Measurements from ENCODE around the gene EPPIN. TPM values are rescaled to one million over a fixed set of nuclear protein-coding genes. Genes with fewer than 3 reads are reported as not detected.

EPPIN gene
- total RNA-seq, 1 donor from 2014 or later: not detected

DNA sequence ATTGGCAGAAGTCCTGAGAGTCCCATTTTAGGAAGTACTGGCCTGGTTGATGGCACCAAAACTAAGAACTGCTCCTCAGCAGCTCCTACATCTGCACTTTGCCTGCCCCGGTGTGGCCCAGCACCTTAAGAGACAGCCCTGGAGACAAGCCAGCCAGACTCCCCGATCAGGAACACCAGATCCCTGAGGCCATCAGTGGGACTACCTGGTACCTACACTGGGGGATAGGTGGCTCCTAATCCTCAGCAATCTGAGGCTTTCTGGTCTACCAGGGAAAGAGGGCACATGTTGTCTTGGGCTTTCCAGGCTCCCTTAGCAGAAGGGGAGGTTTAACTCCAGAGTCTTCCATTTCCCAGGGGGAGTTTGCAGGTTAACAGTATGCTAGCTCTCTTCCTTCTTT is 7.8 kb downstream of the EPPIN start, which contains the start of gene WFDC6:
WFDC6 (minus strand) TSS at position 101 of the 400 bp plus-strand sequence; CDS start at position 26, 75 bp downstream.
- intact Hi-C loops (cut with micrococcal nuclease): no loop called here

DNA sequence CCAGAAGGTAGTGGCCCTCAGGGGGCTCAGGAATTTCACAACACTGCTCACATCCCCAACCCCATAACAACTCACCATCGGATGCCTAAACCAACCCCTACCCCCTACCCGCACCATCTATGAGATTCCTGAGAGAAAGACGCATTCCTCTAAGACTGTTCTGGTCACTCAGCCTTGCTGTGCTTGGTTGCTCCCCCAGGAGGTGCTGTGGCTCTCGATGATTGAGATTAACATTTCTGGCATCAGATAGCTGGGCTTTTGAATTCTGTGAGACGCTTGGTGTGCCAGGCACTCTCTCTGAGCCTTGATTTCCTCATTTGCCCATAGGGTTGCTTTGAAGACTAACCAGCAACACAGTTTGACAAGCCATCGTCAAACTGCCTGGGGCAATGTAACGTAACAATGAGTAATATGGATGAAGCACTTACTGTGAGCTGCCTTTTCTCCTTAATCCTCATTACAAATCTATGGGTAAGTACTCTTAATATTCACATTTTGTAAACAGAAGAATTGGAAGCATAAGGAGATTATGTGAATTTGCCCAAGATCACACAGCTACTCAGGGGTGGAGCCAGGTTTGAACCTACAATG is 8.9 kb downstream of the EPPIN start:
- intact Hi-C loops (cut with micrococcal nuclease): no loop called here

DNA sequence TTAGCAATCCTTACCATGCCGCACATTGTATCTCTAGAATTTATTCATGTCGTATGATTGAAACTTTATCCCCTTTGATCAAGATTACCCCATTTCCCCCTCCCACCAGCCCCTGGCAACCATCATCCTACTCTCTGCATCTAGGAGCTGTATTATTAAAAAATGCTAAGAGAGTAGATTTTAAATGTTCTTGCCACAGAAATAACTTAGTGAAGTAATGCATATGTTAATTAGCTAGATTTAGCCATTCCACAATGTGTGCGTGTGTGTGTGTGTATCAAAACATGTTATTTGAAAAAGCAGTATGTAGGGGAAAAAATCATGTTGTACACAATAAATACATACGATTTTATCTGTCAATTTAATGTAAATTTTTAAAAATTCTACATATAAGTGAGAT is 19.9 kb downstream of the EPPIN start:
- intact Hi-C loops (cut with micrococcal nuclease): no loop called here

DNA sequence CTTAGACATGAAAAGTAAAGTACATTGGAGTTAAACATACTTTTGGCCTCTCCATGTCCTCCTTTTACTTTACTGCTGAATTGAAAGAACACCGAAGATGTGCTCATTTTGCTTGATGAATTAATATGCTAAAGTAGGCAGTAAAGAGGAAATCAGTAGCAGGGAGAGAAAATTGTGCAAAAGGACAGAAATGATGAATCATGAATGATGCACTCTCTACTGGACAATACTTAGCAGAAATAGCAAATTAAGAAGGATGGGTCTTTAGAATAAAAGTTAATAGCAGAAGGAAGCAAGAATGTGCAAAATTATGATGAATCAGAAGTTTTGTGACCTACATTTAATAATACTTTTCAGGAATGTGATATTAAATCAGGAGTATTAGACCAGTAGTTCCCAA is 23.4 kb downstream of the EPPIN start:
- intact Hi-C loops (cut with micrococcal nuclease): no loop called here

DNA sequence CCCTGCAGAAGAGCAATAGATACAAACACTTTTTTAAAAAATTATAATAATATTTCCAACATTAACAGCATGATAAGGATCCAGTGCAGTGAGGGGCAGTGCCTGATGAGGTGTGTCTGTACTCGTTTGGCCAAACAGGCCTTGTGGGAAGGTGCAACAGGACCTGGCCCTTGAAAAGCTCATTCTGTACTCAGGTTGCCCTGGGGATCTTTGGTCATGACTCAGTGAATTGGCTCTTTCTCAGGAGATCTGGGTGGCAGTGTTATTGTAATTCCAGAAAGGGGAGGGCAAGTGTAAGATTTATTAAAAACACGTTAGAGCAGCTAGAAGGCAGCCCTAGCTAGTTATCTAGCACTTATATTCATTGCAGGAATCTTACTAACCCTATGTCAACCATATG is 28.9 kb downstream of the EPPIN start:
- intact Hi-C loops (cut with micrococcal nuclease): no loop called here

DNA sequence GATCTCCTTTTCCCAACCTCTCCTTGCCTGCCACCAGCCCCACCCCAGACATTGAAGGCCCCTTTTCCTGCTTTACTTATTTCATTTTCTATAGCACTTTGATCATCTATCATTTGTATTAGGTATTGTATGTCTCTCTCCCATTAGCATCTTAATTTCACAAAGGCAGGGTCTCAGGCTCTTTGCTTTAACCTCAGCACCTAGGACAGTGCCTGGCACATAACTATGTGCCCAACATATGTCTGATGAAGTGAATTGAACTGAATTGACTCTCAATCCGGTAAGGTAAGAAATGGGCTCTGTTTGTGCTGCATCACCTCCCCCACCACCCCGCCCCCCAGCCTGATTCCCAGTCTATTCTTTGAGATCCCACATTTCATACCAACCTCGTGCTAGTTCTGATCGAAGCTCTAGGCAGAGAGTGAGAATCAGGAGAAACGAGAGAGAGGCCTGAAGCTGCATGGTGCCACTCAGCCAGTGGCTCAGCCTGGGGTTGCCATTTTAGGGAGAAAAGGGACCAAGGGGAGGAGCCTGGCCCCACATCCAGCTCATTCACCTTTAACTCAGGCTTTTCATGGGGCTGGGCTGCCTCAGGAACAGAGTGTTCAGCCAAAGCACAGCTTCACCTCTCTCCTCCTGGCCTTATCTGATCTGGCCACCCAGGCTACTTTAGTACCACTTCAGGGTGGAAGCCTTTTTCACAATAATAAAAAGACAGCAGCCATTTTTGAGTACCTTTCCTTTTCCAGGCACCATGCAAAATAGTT is 31.9 kb downstream of the EPPIN start, which contains the start of gene SPINT3:
SPINT3 (minus strand) TSS at position 476 of the 767 bp plus-strand sequence; CDS start at position 462, 14 bp downstream.
- intact Hi-C loops (cut with micrococcal nuclease): no loop called here

DNA sequence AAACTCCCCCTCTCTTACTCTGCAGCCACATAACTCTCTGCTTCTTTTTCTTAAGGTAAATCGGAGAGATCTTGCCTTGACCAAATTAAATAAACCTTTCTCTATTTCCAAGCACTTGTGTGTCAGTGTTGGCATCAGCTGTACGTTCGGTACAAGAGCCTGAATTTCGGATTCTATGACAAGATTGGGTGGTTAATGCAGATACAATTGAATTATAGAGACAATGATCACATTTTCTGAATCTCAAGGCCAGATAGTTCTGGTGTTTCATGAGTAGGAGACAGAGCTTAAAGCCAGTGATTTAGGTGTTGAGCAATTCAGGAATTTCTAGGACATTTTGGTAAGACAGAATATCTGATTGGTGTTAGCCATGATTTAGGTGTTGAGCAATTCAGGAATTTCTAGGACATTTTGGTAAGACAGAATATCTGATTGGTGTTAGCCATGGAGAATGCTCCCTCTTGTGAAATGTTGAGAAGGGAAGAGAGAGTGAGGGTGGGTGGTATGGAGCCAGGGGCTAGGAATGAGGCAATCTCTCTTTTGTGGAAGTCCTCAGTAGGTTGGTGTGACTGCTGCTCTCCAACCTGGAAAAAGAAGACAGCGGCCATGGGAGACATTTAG is 36.8 kb downstream of the EPPIN start:
- intact Hi-C loops (cut with micrococcal nuclease): no loop called here

DNA sequence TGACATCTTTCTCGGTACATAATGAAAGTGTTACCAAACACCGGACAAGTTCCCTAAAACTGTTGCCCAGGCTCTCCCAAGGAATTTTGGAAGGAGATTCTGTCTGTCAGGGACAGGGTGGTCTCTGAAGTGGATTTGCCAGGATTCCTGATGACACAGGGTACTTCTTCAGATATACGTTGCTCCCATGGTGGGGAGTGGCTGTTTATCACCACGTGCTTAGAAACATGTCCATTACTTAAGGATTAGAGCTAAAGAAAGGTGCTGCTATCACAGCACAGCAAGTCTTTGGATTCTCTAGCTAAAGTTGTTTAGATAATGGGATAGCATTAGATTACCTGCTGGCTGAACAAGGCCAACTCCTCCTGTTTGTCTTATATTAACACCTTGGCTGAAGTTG is 38.1 kb downstream of the EPPIN start:
- intact Hi-C loops (cut with micrococcal nuclease): no loop called here

DNA sequence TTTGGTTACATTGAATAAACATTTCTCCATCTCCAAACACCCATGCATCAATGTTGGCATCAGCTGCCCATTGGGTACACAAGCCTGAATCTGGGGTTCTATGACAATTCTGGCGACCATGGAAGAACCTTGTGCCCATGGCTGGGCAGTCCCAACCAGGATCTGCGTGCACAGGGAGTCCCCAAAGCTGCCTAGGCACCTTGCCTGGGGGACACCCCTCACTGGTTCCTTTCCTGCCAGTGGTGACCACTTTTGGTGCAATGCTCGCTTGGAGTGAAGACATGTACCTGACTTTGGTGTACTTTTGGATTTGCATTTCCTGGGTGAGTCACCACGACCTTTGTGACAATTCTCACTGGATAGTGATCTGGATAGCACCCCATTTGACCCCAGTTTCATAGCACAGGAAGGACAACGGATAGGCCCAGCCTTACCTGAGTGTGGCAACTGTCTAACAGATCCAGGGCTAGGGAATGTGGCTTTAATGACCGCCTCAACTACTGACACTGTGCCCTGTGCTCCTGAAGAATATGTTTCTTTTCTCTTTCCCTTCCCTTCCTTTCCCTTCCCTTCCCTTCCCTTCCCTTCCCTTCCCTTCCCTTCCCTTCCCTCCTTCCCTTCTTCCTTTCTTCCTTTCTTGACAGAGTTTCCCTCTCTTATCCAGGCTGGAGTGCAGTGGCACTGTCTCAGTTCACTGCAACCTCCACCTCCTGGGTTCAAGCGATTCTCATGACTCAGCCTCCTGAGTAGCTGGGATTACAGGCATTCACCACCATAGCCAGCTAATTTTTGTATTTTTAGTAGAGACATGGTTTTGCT is 38.9 kb downstream of the EPPIN start:
- intact Hi-C loops (cut with micrococcal nuclease): no loop called here

DNA sequence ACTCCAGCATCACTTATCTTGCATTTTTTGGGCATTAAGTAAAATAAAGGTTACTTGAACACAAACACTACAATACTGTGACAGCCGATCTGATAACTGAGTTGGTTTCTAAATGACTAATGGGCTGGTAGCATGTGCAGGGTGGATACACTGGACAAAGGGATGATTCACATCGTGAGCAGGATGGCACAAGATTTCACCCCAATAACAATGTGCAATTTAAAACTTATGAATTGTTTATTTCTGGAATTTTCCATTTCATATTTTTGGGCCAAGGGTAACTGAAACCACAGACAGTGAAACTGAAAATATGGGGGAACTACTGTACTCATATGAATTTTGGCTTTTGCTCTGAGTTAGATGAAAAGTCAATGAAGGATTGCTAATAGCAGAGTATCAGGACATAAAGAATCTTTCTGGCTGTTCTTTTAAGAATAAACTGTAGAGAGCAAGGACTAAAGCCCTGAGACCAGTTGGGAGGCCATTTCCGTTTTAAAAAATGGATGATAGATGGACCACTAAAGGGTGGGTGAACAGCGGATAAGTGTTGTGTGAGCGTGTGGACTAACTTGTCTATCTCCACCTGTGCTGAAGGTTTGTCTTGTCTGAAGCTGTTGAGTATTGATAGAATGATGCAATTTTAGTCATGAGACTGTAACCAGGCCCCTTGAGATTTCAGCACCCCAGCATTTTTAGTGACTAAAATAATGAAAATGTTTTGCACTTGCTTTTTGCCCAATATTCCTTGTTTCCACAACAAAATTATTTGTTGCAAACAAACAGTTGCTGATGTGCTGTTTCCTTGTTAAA is 40.0 kb downstream of the EPPIN start:
- intact Hi-C loops (cut with micrococcal nuclease): no loop called here

DNA sequence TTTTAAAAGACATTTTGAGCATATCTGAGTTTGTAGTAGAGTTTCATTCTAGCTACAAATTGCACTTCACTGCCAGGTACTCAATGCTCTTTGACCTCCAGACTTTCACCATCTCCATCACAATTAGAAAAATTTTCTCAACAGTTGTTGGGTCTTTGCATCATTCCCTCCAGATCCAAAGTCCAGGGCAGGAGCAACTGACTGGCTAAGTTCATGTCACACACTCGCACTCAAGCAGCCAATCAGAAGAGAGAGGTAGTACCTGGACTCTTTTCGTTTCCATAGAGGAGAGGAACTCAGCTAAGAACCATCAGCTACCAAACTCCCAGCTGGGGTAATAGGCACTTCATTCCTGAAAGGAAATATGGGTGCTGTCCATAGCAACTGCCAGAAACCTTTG is 40.8 kb downstream of the EPPIN start:
- intact Hi-C loops (cut with micrococcal nuclease): no loop called here

DNA sequence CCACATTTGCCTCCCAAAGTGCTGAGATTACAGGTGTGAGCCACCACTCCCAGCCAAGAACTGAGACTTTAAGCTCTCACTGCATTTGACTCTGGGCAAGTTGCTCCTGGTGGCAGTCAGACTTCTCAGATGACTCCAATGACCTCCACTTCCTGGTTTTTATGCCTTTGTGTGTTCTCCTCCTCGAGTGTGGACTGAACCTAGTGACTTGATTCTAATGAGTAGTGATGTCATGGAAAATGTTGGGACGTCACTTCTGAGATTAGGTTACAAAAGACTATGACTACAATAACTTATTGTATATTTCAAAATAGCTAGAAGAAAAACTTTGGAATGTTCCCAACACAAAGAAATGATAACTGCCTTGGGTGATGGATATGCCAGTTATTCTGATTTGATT is 43.8 kb downstream of the EPPIN start:
- intact Hi-C loops (cut with micrococcal nuclease): no loop called here

DNA sequence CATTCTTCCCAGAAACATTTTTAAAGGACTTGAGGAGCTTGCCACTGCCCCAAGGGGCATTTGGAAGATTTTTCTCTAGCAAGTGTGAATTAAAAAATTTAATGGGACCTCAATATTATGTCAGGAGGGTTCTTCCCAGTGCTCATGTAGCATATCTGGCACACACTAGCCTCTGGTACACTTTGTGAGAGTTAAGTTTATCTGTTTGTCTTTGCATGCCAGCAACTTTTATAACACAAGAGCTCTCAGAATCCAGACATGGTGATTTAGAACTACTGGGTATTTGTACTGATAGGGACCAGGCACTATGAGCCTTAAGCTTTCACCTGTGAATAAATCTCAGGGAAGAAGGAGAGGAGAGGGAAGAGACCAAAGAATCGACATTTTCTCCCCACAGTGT is 44.6 kb downstream of the EPPIN start:
- intact Hi-C loops (cut with micrococcal nuclease): no loop called here

DNA sequence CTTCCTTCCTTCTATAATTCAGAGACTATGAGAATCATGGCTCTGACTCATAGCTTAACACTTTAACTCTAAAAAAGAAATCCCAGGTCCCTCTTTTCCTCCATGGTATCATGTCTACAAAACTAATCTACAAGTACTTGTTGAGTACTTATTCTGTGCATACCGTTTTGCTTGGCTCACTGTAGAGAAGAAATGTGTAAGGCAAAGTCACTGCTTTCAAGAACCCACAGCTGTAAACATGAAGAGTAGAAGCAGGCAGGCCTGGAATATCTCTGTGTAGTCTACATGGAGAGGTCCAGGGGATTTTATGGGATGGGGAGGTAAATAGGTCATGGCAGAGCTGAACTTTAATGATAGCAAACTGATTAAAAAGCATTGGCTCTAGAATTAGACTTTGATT is 45.6 kb downstream of the EPPIN start:
- intact Hi-C loops (cut with micrococcal nuclease): no loop called here

DNA sequence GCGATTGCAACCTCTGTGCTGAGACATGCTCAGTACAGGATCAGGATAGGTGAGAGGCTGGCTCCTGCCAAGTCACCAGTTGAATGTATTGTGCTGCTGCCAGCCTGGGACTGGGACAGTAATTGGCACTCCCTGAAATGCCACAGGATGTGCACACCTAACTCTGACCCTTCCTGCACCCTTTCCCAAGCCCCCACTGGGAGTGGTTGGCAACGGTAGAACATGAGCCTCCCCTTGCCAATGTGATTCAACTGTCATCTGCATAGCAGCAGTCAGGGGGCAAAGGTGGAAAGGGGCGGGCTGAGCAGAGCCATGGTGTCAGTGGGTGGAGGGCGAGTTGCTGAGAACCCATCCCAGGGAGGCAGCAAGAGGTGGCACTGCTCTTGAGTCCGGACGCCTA is 47.2 kb downstream of the EPPIN start:
- intact Hi-C loops (cut with micrococcal nuclease): no loop called here

DNA sequence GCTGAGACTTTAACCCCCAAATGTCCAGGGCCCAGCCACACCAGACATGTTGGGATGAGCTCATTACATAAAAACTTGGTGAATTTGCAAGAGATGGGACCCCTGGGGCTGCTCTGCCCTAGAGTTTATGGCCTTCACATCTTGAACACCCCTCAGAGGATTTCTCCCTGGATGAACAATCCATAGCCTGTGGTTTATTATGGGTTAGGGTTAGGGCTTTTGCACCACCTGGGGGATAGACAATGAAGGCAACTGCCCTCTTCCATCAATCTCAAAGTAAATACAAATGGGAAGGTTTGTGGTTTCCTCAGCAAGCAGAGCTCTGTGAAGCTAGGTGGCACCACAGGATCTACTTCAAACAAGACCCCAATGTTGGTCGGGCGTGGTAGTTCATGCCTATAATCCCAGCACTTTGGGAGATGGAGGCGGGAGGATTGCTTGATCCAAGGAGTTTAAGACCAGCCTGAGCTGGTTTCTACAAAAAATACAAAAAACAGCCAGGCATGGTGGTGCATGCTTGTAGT is 49.2 kb downstream of the EPPIN start:
- intact Hi-C loops (cut with micrococcal nuclease): no loop called here

DNA sequence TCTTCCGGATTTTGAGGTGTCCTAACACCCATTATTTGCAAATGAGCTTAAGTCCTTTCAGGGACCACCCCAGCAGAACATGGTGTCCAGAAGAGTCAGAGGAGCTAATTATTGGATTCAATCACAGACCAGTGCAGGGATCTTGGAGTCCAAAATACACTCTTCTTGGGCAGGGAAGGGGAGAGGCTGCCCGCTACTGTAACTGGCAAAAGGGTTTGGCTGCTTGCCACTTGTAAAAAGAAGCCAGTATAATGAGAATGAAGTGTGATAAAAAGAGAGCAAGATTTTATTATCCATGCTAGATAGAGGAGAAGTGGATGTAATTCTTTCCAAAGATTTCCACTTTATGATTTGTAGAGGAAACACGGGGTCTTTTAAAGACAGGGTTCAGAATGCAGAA is 51.0 kb downstream of the EPPIN start:
- intact Hi-C loops (cut with micrococcal nuclease): no loop called here

DNA sequence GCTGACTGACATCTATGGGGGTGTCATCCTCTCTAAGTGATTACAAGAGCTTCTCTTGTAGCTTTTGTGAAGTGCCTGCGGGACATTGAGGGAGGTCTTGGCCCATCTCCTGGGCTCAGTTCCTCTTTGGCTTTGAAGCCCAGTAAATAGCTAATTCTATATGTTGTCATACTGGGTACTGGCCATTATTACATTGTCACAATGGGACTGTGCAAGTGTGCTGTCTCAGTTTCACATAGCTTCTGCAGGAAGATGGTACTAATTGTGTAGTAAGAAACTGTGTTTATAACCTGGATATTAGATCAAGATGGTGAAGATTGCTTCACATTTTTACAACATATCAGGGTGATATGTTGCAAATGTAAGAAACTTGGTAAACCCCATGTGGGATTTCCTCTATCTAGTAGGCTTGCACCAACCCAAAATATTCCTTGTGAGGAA is 51.7 kb downstream of the EPPIN start:
- intact Hi-C loops (cut with micrococcal nuclease): no loop called here
